ENCODE results near the gene STARD7.
"Not testable (repeated sequence)": the region's sequence is repeated elsewhere in the genome, so short reads cannot be mapped to it uniquely, and the experiment has no call there.

DNA sequence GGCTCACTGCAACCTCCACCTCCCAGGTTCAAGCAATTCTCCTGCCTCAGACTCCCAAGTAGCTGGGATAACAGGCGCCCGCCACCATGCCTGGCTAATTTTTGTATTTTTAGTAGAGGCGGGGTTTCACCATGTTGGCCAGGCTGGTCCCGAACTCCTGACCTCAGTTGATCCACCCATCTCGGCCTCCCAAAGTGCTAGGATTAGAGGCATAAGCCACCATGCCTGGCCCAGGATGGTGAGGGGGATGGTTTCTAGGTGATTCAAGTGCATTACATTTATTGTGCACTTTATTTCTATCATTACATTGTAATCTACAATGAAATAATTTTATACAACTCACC, 67.0 kb downstream of the STARD7 start:
- TF ChIP-seq, protein P1, sequence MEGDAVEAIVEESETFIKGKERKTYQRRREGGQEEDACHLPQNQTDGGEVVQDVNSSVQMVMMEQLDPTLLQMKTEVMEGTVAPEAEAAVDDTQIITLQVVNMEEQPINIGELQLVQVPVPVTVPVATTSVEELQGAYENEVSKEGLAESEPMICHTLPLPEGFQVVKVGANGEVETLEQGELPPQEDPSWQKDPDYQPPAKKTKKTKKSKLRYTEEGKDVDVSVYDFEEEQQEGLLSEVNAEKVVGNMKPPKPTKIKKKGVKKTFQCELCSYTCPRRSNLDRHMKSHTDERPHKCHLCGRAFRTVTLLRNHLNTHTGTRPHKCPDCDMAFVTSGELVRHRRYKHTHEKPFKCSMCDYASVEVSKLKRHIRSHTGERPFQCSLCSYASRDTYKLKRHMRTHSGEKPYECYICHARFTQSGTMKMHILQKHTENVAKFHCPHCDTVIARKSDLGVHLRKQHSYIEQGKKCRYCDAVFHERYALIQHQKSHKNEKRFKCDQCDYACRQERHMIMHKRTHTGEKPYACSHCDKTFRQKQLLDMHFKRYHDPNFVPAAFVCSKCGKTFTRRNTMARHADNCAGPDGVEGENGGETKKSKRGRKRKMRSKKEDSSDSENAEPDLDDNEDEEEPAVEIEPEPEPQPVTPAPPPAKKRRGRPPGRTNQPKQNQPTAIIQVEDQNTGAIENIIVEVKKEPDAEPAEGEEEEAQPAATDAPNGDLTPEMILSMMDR (IDR thresholded peaks at IDR 0.05; ENCODE audit: low read depth, low read length, missing input control) = not testable (repeated sequence)
- TF ChIP-seq FOXA1 (IDR thresholded peaks at IDR 0.05); GABPA (IDR thresholded peaks at IDR 0.05 in 1 of 2, conservative IDR thresholded peaks at IDR 0.05 in 1 of 2); YY1 (IDR thresholded peaks at IDR 0.05); RAD21 (IDR thresholded peaks at IDR 0.05); HNF4A (conservative IDR thresholded peaks at IDR 0.05); SP1 (IDR thresholded peaks at IDR 0.05): not testable (repeated sequence)
- TF ChIP-seq, protein P2, sequence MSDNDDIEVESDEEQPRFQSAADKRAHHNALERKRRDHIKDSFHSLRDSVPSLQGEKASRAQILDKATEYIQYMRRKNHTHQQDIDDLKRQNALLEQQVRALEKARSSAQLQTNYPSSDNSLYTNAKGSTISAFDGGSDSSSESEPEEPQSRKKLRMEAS (IDR thresholded peaks at IDR 0.05) = not testable (repeated sequence)
- TF ChIP-seq, protein P3, sequence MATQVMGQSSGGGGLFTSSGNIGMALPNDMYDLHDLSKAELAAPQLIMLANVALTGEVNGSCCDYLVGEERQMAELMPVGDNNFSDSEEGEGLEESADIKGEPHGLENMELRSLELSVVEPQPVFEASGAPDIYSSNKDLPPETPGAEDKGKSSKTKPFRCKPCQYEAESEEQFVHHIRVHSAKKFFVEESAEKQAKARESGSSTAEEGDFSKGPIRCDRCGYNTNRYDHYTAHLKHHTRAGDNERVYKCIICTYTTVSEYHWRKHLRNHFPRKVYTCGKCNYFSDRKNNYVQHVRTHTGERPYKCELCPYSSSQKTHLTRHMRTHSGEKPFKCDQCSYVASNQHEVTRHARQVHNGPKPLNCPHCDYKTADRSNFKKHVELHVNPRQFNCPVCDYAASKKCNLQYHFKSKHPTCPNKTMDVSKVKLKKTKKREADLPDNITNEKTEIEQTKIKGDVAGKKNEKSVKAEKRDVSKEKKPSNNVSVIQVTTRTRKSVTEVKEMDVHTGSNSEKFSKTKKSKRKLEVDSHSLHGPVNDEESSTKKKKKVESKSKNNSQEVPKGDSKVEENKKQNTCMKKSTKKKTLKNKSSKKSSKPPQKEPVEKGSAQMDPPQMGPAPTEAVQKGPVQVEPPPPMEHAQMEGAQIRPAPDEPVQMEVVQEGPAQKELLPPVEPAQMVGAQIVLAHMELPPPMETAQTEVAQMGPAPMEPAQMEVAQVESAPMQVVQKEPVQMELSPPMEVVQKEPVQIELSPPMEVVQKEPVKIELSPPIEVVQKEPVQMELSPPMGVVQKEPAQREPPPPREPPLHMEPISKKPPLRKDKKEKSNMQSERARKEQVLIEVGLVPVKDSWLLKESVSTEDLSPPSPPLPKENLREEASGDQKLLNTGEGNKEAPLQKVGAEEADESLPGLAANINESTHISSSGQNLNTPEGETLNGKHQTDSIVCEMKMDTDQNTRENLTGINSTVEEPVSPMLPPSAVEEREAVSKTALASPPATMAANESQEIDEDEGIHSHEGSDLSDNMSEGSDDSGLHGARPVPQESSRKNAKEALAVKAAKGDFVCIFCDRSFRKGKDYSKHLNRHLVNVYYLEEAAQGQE (IDR thresholded peaks at IDR 0.05) = not testable (repeated sequence)

All from liver (tissue), 3 donors.